ENCODE data around the gene CDK5RAP1.

Gene CDK5RAP1

GRCh38 chr20:33423141-33423834 is 22.0 kb upstream of the CDK5RAP1 start:
- ATAC-seq = peak; percentile 76
- TF ChIP-seq TCF4 (CRISPR knock-in tag; IDR thresholded peaks at IDR 0.05; ENCODE audit: borderline replicate concordance) (no peak), OSR1 (CRISPR knock-in tag; IDR thresholded peaks at IDR 0.05) (no peak), ZNF8 (CRISPR knock-in tag; IDR thresholded peaks at IDR 0.05) (no peak), ZC3H10 (CRISPR knock-in tag; IDR thresholded peaks at IDR 0.05) (no peak), ISL1 (CRISPR knock-in tag; IDR thresholded peaks at IDR 0.05) (no peak), BACH2 (CRISPR knock-in tag; IDR thresholded peaks at IDR 0.05; ENCODE audit: borderline replicate concordance) (no peak), TOX (CRISPR knock-in tag; IDR thresholded peaks at IDR 0.05; ENCODE audit: borderline replicate concordance) (no peak), ZNF565 (CRISPR knock-in tag; conservative IDR thresholded peaks at IDR 0.05; ENCODE audit: low read depth) (no peak), PPARA (CRISPR knock-in tag; IDR thresholded peaks at IDR 0.05; ENCODE audit: borderline replicate concordance) (no peak), SNAI2 (CRISPR knock-in tag; IDR thresholded peaks at IDR 0.05) (no peak)

GRCh38 chr20:33419140-33419974 is 18.0 kb upstream of the CDK5RAP1 start:
- ATAC-seq = no peak
- no peak for TF ChIP-seq RARB (CRISPR knock-in tag; IDR thresholded peaks at IDR 0.05)
- TF ChIP-seq ISL1 (CRISPR knock-in tag; IDR thresholded peaks at IDR 0.05) = no peak
- TF ChIP-seq, protein P1, sequence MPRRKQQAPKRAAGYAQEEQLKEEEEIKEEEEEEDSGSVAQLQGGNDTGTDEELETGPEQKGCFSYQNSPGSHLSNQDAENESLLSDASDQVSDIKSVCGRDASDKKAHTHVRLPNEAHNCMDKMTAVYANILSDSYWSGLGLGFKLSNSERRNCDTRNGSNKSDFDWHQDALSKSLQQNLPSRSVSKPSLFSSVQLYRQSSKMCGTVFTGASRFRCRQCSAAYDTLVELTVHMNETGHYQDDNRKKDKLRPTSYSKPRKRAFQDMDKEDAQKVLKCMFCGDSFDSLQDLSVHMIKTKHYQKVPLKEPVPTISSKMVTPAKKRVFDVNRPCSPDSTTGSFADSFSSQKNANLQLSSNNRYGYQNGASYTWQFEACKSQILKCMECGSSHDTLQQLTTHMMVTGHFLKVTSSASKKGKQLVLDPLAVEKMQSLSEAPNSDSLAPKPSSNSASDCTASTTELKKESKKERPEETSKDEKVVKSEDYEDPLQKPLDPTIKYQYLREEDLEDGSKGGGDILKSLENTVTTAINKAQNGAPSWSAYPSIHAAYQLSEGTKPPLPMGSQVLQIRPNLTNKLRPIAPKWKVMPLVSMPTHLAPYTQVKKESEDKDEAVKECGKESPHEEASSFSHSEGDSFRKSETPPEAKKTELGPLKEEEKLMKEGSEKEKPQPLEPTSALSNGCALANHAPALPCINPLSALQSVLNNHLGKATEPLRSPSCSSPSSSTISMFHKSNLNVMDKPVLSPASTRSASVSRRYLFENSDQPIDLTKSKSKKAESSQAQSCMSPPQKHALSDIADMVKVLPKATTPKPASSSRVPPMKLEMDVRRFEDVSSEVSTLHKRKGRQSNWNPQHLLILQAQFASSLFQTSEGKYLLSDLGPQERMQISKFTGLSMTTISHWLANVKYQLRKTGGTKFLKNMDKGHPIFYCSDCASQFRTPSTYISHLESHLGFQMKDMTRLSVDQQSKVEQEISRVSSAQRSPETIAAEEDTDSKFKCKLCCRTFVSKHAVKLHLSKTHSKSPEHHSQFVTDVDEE (CRISPR knock-in tag; IDR thresholded peaks at IDR 0.05) = no peak
- TF ChIP-seq TOX (CRISPR knock-in tag; IDR thresholded peaks at IDR 0.05; ENCODE audit: borderline replicate concordance) = no peak
- TF ChIP-seq ZC3H10 (CRISPR knock-in tag; IDR thresholded peaks at IDR 0.05) = no peak
- no peak for TF ChIP-seq ZNF8 (CRISPR knock-in tag; IDR thresholded peaks at IDR 0.05)
- TF ChIP-seq CSDC2 (CRISPR knock-in tag; IDR thresholded peaks at IDR 0.05) = no peak
- no peak for TF ChIP-seq GLIS3 (CRISPR knock-in tag; IDR thresholded peaks at IDR 0.05)
- TF ChIP-seq, protein P2, sequence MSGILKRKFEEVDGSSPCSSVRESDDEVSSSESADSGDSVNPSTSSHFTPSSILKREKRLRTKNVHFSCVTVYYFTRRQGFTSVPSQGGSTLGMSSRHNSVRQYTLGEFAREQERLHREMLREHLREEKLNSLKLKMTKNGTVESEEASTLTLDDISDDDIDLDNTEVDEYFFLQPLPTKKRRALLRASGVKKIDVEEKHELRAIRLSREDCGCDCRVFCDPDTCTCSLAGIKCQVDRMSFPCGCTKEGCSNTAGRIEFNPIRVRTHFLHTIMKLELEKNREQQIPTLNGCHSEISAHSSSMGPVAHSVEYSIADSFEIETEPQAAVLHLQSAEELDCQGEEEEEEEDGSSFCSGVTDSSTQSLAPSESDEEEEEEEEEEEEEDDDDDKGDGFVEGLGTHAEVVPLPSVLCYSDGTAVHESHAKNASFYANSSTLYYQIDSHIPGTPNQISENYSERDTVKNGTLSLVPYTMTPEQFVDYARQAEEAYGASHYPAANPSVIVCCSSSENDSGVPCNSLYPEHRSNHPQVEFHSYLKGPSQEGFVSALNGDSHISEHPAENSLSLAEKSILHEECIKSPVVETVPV (CRISPR knock-in tag; IDR thresholded peaks at IDR 0.05) = no peak
- no peak for TF ChIP-seq ZFP3 (CRISPR knock-in tag; IDR thresholded peaks at IDR 0.05)
- no peak for TF ChIP-seq ESRRG (CRISPR knock-in tag; IDR thresholded peaks at IDR 0.05)
- TF ChIP-seq ZNF565 (CRISPR knock-in tag; conservative IDR thresholded peaks at IDR 0.05; ENCODE audit: low read depth) = no peak
- TF ChIP-seq, protein P3, sequence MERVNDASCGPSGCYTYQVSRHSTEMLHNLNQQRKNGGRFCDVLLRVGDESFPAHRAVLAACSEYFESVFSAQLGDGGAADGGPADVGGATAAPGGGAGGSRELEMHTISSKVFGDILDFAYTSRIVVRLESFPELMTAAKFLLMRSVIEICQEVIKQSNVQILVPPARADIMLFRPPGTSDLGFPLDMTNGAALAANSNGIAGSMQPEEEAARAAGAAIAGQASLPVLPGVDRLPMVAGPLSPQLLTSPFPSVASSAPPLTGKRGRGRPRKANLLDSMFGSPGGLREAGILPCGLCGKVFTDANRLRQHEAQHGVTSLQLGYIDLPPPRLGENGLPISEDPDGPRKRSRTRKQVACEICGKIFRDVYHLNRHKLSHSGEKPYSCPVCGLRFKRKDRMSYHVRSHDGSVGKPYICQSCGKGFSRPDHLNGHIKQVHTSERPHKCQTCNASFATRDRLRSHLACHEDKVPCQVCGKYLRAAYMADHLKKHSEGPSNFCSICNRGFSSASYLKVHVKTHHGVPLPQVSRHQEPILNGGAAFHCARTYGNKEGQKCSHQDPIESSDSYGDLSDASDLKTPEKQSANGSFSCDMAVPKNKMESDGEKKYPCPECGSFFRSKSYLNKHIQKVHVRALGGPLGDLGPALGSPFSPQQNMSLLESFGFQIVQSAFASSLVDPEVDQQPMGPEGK (CRISPR knock-in tag; IDR thresholded peaks at IDR 0.05; ENCODE audit: borderline replicate concordance) = no peak
- no peak for TF ChIP-seq ARNTL (CRISPR knock-in tag; IDR thresholded peaks at IDR 0.05; ENCODE audit: borderline replicate concordance, low read depth)
- no peak for TF ChIP-seq ZFP30 (CRISPR knock-in tag; IDR thresholded peaks at IDR 0.05)
- no peak for TF ChIP-seq OSR1 (CRISPR knock-in tag; IDR thresholded peaks at IDR 0.05)
- no peak for TF ChIP-seq POU6F1 (CRISPR knock-in tag; IDR thresholded peaks at IDR 0.05; ENCODE audit: borderline replicate concordance, low read depth)

DNA sequence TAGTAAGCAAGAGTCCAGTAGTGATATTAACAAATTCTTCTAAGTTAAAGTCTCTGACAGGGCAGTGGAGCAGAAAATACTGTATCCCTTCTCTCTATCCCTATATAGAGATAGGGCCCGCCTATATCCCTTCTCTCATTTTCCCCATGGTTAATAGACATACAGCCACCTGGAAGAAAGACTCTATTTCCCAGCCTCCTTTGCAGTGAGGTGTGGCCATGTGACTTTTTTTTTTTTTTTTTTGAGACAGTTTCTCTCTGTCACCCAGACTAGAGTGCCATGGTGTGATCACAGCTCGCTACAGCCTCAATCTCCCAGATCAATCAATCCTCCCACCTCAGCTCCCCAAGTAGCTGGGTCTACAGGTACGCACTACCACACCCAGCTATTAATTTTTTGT is 16.7 kb upstream of the CDK5RAP1 start:
- ATAC-seq = no peak
- no peak for TF ChIP-seq TCF4 (CRISPR knock-in tag; IDR thresholded peaks at IDR 0.05; ENCODE audit: borderline replicate concordance)
- no peak for TF ChIP-seq RARB (CRISPR knock-in tag; IDR thresholded peaks at IDR 0.05)
- no peak for TF ChIP-seq TOX (CRISPR knock-in tag; IDR thresholded peaks at IDR 0.05; ENCODE audit: borderline replicate concordance)
- no peak for TF ChIP-seq ZNF8 (CRISPR knock-in tag; IDR thresholded peaks at IDR 0.05)
- no peak for TF ChIP-seq ZFP3 (CRISPR knock-in tag; IDR thresholded peaks at IDR 0.05)
- TF ChIP-seq, protein P2 (CRISPR knock-in tag; IDR thresholded peaks at IDR 0.05) = no peak
